Hypothalamus (tissue), 51 donors: ENCODE data around the gene KMT2D.

Experiments used
- DNase-seq, 51 donors: peaks; one replicate each; lab custom pipeline; 2025; lab: John Stamatoyannopoulos, UW

KMT2D gene, protein sequence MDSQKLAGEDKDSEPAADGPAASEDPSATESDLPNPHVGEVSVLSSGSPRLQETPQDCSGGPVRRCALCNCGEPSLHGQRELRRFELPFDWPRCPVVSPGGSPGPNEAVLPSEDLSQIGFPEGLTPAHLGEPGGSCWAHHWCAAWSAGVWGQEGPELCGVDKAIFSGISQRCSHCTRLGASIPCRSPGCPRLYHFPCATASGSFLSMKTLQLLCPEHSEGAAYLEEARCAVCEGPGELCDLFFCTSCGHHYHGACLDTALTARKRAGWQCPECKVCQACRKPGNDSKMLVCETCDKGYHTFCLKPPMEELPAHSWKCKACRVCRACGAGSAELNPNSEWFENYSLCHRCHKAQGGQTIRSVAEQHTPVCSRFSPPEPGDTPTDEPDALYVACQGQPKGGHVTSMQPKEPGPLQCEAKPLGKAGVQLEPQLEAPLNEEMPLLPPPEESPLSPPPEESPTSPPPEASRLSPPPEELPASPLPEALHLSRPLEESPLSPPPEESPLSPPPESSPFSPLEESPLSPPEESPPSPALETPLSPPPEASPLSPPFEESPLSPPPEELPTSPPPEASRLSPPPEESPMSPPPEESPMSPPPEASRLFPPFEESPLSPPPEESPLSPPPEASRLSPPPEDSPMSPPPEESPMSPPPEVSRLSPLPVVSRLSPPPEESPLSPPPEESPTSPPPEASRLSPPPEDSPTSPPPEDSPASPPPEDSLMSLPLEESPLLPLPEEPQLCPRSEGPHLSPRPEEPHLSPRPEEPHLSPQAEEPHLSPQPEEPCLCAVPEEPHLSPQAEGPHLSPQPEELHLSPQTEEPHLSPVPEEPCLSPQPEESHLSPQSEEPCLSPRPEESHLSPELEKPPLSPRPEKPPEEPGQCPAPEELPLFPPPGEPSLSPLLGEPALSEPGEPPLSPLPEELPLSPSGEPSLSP (N-terminal part only)

GRCh38 chr12:49060237-49061156, at the start of gene KMT2D:
Gene KMT2D (minus strand): TSS chr12:49060794. CDS start chr12:49055324, 5,470 bp downstream.
- DNase-seq, result peak; percentile 61 to 98 (median 86)

- DNase-seq, result peak in 10 of 51 donors; percentile 23 to 63 (median 38)
Observed at GRCh38 chr12:49109641-49110463, 49.3 kb upstream of the KMT2D start.

GRCh38 chr12:49108958-49109404, 48.4 kb upstream of the KMT2D start:
- DNase-seq, result peak in 5 of 51 donors; percentile 9 to 46 (median 17)

DNA sequence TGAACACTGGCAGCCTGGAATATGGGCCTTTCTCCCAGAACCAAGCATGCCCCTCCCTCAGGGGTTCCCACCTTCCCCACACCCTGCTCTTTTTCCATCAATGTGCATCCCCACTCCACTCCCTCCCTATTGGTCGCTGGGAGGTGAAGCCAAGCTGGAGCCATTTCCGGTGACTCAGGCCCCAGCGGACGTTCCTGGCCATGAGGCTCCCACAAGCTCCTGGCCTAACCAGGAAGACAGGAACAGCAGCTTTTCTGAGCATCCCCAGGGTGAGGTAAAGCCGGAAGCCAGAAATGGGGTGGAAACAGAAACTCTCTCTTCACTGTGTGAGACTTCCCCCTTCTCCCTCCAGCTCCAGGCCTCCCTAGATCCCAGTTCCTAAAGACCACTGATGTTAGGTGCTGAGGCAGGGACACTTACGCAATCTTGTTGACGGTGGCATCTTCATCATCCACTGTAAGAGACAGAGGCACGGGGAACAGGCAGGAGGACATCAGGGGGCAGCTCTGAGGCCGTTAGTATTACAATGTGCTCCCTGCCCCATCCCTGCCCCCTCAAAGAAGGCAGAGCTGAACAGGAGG, 45.0 kb upstream of the KMT2D start:
- DNase-seq, result no peak

- no peak for DNase-seq
Observed at GRCh38 chr12:49104822-49105221, 44.2 kb upstream of the KMT2D start.

GRCh38 chr12:49100380-49100779, 39.8 kb upstream of the KMT2D start:
- DNase-seq, result no peak

DNA sequence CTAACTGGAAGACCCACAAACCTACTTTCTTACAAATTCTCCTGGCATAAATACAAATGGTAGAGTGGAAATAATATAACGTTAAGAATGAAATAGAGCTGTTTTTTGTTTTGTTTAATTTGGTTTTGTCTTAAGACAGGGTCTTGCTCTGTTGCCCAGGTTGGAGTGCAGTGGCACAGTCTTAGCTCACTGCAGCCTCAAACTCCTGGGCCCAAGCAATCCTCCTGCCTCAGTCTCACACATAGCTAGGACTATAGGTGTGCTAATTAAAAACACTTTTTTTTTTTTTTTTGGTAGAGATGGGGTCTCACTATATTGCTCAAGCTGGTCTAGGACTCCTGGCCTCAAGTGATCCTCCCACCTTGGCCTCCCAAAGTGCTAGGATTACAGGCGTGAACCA, 38.1 kb upstream of the KMT2D start:
- no peak for DNase-seq

DNA sequence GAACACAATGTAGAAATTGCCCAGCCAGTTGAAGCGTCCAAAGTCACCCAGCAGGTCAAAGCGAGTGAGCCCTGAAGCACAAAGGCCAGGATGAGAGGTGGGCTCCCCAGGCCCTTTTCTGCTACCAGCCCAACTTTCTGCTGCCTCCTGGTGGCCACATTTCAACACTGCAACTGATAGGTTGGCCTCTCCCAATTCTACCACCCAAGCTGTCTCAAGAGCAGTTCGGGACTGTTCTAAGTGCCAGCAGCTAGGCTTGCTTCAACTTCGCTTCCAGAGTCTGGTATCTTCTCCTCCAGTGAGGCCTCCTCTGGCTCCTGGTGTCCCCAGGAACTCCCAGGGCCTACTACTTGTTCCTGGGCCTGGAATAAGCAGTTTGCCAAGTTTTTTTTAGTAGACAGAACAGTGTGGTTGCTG, 37.4 kb upstream of the KMT2D start:
- peak in 24 of 51 donors; percentile 7 to 68 (median 26) for DNase-seq

DNA sequence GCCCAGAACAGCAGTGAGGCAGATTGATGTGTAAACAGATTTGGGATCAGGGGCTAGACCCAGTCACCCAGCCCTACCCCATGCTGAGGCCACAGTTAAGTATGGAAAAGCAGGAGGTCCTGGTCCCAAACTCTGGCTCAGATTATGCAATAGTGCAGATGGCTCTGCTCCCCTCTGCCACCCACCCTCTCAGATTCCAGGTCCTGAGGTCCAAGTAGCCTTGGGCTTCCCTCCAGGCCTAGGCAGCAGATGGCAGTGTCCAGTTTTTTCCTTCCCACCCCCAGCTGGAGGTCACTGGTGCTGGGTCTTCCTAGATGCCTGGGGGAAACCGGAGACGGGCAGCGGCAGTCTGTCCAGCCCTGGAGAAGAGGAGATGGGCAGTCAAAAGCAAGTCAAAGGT, 36.8 kb upstream of the KMT2D start:
- no peak for DNase-seq

GRCh38 chr12:49094975-49095365, 34.4 kb upstream of the KMT2D start:
- no peak for DNase-seq

- peak in 9 of 51 donors; percentile 6 to 41 (median 18) for DNase-seq
Observed at GRCh38 chr12:49094160-49094974, 33.8 kb upstream of the KMT2D start, which contains the start of gene DHH. Gene DHH (minus strand): TSS chr12:49094801. CDS start chr12:49094512, 289 bp downstream.

DNA sequence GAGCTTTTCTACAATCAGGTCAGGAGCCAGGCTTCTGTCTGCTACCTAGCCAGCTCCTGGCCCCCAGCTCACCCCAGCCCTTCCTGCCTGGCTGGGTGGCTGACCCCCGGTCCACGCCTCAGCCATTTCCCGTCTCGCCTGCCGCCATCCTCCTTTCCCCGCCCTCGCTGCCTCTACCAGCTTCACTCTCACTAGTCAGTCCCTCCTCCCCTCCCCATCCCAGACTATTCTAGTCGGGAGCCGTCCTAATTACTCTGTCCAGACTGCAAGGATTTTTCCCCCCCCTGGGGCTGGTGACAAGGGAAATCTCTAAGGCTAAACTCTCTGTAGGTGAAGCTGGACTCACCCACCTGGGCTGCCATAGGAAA, 33.2 kb upstream of the KMT2D start:
- no peak for DNase-seq

GRCh38 chr12:49092816-49093406, 32.3 kb upstream of the KMT2D start:
- DNase-seq, result no peak

- DNase-seq, result peak in 19 of 51 donors; percentile 10 to 71 (median 37)
Observed at GRCh38 chr12:49092086-49092815, 31.7 kb upstream of the KMT2D start.

GRCh38 chr12:49091836-49092085, 31.2 kb upstream of the KMT2D start:
- DNase-seq, result peak in 1 of 51 donors; percentile 47

DNA sequence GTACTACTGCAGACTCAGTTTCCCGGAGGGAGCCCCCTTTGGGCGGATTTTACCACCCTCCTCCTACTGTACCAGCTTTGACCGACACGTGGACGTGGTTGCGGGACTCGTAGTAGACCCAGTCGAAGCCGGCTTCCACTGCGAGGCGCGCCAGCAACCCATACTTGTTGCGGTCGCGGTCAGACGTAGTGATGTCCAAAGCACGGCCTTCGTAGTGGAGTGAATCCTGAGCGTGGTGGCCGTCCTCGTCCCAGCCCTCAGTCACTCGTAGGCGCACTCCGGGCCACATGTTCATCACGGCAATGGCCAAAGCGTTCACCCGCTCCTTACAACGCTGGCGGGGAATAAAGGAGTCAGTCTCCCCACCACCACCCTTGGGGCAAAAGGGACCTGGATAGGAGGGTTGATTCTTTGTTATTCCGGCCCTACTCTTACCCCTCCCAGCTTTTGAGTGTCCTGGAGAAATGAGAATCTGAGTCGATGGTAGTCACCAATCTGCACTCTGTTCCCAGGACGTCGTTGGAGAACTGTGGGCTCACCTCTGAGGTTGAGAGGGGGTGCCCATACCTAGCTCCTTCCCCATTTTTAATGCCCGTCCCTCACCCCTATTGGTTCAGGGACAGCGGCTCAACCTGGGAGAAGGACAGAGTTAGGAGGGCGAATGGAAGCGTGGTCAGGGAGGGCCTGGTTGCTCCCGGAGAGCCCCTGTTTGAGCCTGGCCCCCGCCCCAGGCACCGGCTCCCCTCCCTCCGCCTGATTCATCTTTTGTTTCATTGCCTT, 30.7 kb upstream of the KMT2D start:
- no peak for DNase-seq
